Progenitor cell of endocrine pancreas (in vitro differentiated cells): ENCODE data around the gene SETDB1. TPM values are rescaled to one million over a fixed set of nuclear protein-coding genes. Genes with fewer than 3 reads are reported as not detected.

Experiments
- DNase-seq: peaks from one replicate; pipeline ENCODE4 v3.0.0; 2021; ENCODE audit warnings: low spot score; ENCODE audit not compliant: unreplicated experiment
- H3K27ac Mint-ChIP-seq: 2 replicates; pipeline ENCODE4 v1.8.0; 2021; ENCODE audit warnings: mild to moderate bottlenecking, moderate library complexity, mixed read lengths
- H3K27me3 Mint-ChIP-seq: 2 replicates; pipeline ENCODE4 v1.8.0; 2021; ENCODE audit warnings: mixed read lengths
- H3K36me3 Mint-ChIP-seq: 2 replicates; pipeline ENCODE4 v1.8.0; 2022; ENCODE audit warnings: mixed read lengths; ENCODE audit not compliant: insufficient read depth
- H3K4me1 Mint-ChIP-seq: 2 replicates; pipeline ENCODE4 v1.8.0; 2021; ENCODE audit warnings: low read depth, mixed read lengths
- H3K4me3 Mint-ChIP-seq: 2 replicates; pipeline ENCODE4 v1.8.0; 2021; ENCODE audit warnings: low read depth, mild to moderate bottlenecking, moderate library complexity, mixed read lengths
- H3K9me3 Mint-ChIP-seq: 2 replicates; pipeline ENCODE4 v1.8.0; 2021; ENCODE audit warnings: low read depth, mixed read lengths
- total RNA-seq: library from RNA; stranded (reverse); gene quantifications from 2 replicates; pipeline ENCODE4 v1.2.1, GENCODE V29; 2021
- TF ChIP-seq, protein P1 (sequence below): fragments of 200-600 bp; sonication (generic); IDR thresholded peaks from one replicate; pipeline ENCODE4 v1.5.0; 2021; ENCODE audit warnings: antibody characterized with exemption, mild to moderate bottlenecking; ENCODE audit not compliant: unreplicated experiment

SETDB1 gene
- total RNA-seq, 1 donor from 2014 or later = 110 TPM

DNA sequence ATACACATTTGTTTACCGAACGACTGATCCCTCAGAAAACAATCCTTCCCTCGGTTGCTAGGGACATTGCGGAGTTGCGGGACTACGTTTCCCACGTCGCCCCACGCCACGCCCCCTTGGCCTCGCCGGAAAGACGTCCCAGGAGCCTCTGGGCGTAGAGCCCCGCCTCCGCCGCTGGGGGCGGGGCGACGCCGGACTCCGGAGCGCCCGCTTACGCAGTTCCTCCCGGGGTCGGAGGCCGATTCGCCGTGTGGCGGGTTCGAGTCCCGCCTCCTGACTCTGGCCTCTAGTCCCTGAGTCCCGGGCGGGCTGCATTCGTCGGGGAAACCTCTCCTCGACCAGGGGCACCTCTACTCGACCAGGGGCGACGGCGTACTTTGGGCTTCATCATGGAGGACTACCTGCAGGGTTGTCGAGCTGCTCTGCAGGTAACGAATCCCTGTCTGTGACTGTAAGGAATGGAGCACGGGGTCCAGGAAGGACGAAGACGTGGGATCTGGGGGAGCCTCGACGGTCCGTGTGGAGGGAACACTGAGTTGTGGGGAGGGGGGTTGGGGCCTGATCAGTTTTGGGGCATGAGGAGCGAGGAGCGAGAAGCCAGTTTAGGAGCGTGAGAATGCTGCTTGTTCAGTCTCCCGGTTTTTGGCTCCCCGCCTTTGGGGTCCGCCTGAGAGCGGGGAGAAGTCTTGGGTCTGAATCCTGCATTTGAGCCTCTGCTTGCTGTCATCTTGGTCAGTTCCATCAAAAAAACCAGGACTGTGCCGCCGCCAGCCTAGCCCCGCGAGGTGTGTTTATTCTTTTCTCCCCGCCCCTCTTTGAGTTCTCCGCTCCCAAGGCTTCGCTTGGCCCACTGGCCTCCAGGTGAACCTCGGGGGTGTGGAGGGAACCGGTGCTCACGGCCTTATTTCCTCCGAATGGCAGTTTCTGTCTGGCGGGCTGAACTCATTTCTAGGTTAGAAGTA, 82.4 kb downstream of the SETDB1 start, which contains the start of gene PRUNE1:
PRUNE1 (plus strand) TSS at position 206 of the 962 bp plus-strand sequence; CDS start at position 390, 184 bp downstream.
- Mint-ChIP-seq H3K36me3 (no peaks in the 10 kb centered on the region), H3K27me3 (no peaks in the 10 kb centered on the region), H3K9me3 (no peaks in the 10 kb centered on the region), H3K4me1 (peaks cover 56% of the 10 kb centered on the region), H3K4me3 (peak within 1 kb of the TSS; percentile 89), H3K27ac (peak within 1 kb of the TSS; percentile 99)
- TF ChIP-seq, protein P1, sequence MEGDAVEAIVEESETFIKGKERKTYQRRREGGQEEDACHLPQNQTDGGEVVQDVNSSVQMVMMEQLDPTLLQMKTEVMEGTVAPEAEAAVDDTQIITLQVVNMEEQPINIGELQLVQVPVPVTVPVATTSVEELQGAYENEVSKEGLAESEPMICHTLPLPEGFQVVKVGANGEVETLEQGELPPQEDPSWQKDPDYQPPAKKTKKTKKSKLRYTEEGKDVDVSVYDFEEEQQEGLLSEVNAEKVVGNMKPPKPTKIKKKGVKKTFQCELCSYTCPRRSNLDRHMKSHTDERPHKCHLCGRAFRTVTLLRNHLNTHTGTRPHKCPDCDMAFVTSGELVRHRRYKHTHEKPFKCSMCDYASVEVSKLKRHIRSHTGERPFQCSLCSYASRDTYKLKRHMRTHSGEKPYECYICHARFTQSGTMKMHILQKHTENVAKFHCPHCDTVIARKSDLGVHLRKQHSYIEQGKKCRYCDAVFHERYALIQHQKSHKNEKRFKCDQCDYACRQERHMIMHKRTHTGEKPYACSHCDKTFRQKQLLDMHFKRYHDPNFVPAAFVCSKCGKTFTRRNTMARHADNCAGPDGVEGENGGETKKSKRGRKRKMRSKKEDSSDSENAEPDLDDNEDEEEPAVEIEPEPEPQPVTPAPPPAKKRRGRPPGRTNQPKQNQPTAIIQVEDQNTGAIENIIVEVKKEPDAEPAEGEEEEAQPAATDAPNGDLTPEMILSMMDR = no peak
- peak; percentile 91 for DNase-seq

DNA sequence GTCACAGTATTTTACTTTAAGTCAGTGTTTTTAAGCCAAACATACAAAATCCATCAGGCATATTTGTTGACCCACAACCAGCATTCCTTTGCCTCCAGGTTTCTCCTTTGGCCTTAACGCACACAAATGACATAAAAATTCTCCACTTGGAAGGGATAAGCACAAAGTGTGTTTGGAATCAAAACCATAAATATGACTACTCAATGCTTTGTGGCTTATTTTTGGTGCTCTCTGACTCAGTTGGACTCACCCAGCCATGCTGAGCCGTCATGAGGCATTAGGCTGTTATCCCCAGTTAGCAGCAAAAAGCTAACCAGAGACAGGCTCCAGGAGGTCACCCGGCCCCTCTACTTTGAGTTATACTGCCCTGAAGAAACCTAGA, 83.0 kb downstream of the SETDB1 start:
- TF ChIP-seq, protein P1 = no peak
- H3K27ac Mint-ChIP-seq = peak overlapping the region; percentile 96
- peaks cover 55% of the 10 kb centered on the region for H3K4me1 Mint-ChIP-seq
- H3K36me3 Mint-ChIP-seq = no peaks in the 10 kb centered on the region
- DNase-seq = no peak
- peak overlapping the region; percentile 89 for H3K4me3 Mint-ChIP-seq
- no peaks in the 10 kb centered on the region for H3K9me3 Mint-ChIP-seq
- H3K27me3 Mint-ChIP-seq = no peaks in the 10 kb centered on the region

DNA sequence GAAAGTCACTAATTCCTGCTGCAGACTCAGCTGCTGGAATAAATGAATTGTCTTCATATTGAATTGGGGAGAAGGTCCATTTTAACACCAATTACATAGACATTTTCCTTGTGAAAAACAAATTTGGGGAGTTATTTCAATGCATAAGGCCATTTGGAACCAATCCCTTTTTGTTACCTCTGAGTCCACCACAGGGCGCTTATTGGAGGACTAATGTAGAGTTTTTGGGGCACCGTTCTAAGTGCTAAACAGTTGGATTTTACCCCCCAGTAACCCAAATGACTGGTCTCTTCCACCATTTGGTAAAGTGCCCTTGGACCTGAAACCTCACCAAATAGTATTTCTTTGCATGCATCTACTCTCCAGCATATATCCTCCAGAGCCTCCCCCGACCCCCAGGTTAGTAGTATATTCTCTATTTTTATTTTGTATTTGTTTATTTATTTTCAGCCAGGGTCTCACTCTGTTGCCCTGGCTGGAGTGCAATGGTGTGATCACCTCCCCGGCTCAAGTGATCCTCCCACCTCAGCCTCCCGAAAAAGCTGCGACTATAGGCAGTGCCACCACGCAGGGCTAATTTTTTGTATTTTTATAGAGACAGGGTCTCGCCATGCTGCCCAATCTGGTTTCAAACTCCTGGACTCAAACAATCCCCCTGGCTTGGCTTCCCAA, 83.6 kb downstream of the SETDB1 start:
- Mint-ChIP-seq H3K4me3 (peak overlapping the region; percentile 89), H3K36me3 (no peaks in the 10 kb centered on the region), H3K9me3 (no peaks in the 10 kb centered on the region), H3K27ac (peak overlapping the region; percentile 96), H3K4me1 (peaks cover 51% of the 10 kb centered on the region), H3K27me3 (no peaks in the 10 kb centered on the region)
- DNase-seq = no peak
- TF ChIP-seq, protein P1 = no peak

DNA sequence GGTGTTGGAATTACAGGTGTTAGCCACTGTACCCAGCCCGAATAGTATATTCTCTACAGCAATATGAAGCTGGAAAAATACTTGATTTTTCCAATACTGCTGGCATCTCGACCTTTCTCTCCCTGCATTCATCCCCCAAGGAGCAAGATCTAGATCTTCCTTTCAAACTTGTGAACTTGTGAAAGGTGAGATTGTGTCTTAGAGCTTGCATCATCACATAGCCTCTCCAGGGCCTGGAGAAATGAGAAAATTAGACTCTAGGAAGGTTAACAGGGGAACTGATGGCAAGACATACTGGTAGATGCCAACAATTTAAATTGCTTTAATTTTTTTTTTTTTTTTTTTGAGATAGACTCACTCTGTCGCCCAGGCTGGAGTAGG, 84.2 kb downstream of the SETDB1 start:
- TF ChIP-seq, protein P1 = no peak
- no peak for DNase-seq
- H3K27ac Mint-ChIP-seq = no peak overlapping the region
- no peaks in the 10 kb centered on the region for H3K36me3 Mint-ChIP-seq
- no peaks in the 10 kb centered on the region for H3K9me3 Mint-ChIP-seq
- peaks cover 48% of the 10 kb centered on the region for H3K4me1 Mint-ChIP-seq
- H3K4me3 Mint-ChIP-seq = no peak overlapping the region
- H3K27me3 Mint-ChIP-seq = no peaks in the 10 kb centered on the region

DNA sequence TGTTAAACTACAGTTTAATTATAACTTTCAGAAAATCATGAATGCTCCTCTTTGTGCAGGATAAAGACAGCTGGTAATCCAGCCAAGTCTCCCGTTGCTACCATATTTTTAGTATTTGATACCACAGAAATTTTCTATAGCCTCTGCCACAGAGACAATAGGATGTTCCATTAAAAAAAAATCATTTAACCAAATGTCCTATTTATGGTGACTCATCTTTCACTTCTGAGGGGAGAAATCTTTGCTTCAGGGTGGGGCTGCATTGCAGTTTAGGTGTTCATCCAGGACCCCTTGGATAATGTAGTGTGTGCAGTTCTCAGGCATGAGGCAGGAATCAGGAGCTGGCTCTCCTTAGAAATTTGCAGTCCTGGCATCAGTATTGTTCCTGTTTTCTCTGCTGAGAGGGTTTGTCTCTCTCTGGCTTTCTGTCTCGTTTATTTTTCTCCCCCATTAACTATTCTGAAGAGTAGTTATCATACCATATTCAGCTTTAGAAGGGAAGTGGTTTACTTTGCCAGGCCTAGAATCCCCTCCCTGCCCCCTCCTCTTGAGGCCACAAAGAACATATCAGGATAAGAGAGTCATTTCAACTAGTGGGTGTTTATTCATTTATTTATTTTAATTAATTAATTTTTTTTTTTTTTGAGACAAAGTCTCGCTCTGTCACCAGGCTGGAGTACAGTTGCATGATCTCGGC, 85.1 kb downstream of the SETDB1 start:
- Mint-ChIP-seq H3K36me3 (no peaks in the 10 kb centered on the region), H3K9me3 (no peaks in the 10 kb centered on the region), H3K4me1 (peaks cover 39% of the 10 kb centered on the region), H3K4me3 (no peak overlapping the region), H3K27ac (no peak overlapping the region), H3K27me3 (no peaks in the 10 kb centered on the region)
- TF ChIP-seq, protein P1 = no peak
- no peak for DNase-seq
